Fibroblast of lung (primary cell): ENCODE data around the gene GIT2. TPM values are rescaled to one million over a fixed set of nuclear protein-coding genes. Genes with fewer than 3 reads are reported as not detected.
A peak's percentile ranks its signal among the peaks of the same experiment; 100 is the strongest.

ENCODE experiments used
- DNase-seq, 2 donors: peaks; one replicate each; pipeline versions ENCODE4 v3.0.0 to v3.0.0-alpha.2; 2010; ENCODE audit warnings: low read depth in 2 of 2
- H2AFZ ChIP-seq: 2 replicates; pipeline ENCODE4 v1.5.1; 2012; ENCODE audit warnings: low read length, control low read depth, inconsistent platforms
- H3K27ac ChIP-seq: 2 replicates; pipeline ENCODE4 v1.5.1; 2011; ENCODE audit warnings: low read length, control low read depth; ENCODE audit not compliant: insufficient read depth
- H3K27me3 ChIP-seq: 2 replicates; pipeline ENCODE4 v1.5.1; 2011; ENCODE audit warnings: mild to moderate bottlenecking, low read length; ENCODE audit not compliant: control insufficient read depth, insufficient read depth
- H3K36me3 ChIP-seq: 2 replicates; pipeline ENCODE4 v1.5.1; 2011; ENCODE audit warnings: low read length; ENCODE audit not compliant: control insufficient read depth, insufficient read depth
- H3K4me1 ChIP-seq: 2 replicates; pipeline ENCODE4 v1.5.1; 2011; ENCODE audit warnings: low read length; ENCODE audit not compliant: control insufficient read depth, insufficient read depth; ENCODE audit errors: extremely low read depth
- H3K4me2 ChIP-seq: 2 replicates; pipeline ENCODE4 v1.5.1; 2011; ENCODE audit warnings: low read length, control low read depth; ENCODE audit not compliant: insufficient read depth; ENCODE audit errors: extremely low read depth
- H3K4me3 ChIP-seq, 4 experiments: fragments of 200-600 bp in 1 of 4; sonication (generic) in 1 of 4; replicated peaks in 1 of 4; 2 replicates each; pipeline ENCODE4 v1.5.1; 2011 to 2016; ENCODE audit warnings: low read length in 4 of 4, low read depth in 3 of 4, mild to moderate bottlenecking in 3 of 4, control low read depth in 2 of 4, inconsistent platforms in 1 of 4, mixed read lengths in 1 of 4; ENCODE audit not compliant: insufficient read depth in 1 of 4; ENCODE audit errors: control extremely low read depth in 1 of 4
- H3K79me2 ChIP-seq: 2 replicates; pipeline ENCODE4 v1.5.1; 2012; ENCODE audit warnings: mild to moderate bottlenecking, low read length, inconsistent platforms; ENCODE audit not compliant: control insufficient read depth, insufficient read depth
- H3K9ac ChIP-seq: 2 replicates; pipeline ENCODE4 v1.5.1; 2011; ENCODE audit warnings: mild to moderate bottlenecking, low read length, control low read depth; ENCODE audit not compliant: insufficient read depth
- H3K9me3 ChIP-seq: 2 replicates; pipeline ENCODE4 v1.5.1; 2012; ENCODE audit warnings: low read depth, low read length; ENCODE audit not compliant: control insufficient read depth, insufficient read depth
- H4K20me1 ChIP-seq: 2 replicates; pipeline ENCODE4 v1.5.1; 2011; ENCODE audit warnings: low read length; ENCODE audit not compliant: control insufficient read depth, insufficient read depth; ENCODE audit errors: extremely low read depth
- CTCF ChIP-seq, 2 donors: IDR thresholded peaks in 1 of 2; conservative IDR thresholded peaks in 1 of 2; 1 replicate in 1 of 2; 2 replicates in 1 of 2; pipeline ENCODE4 v1.5.1; 2011 to 2012; ENCODE audit warnings: low read length in 2 of 2, control low read depth in 1 of 2, inconsistent platforms in 1 of 2, low read depth in 1 of 2, mild to moderate bottlenecking in 1 of 2
- EZH2 ChIP-seq: IDR thresholded peaks from 2 replicates; pipeline ENCODE4 v1.5.1; 2012; ENCODE audit warnings: low read length, control low read depth, mild to moderate bottlenecking; ENCODE audit errors: missing control alignments
- polyA plus RNA-seq, 2 donors: library from polyadenylated mRNA; depleted of rRNA in 1 of 2; stranded (reverse) in 1 of 2; unstranded in 1 of 2; fragments of >200 nt; gene quantifications; 2 replicates each; pipeline ENCODE4 v1.2.1, GENCODE V29; 2011 to 2012; ENCODE audit warnings: missing spikeins in 1 of 2
- total RNA-seq: library from RNA; depleted of rRNA; stranded (reverse); fragments of >200 nt; gene quantifications from 2 replicates; pipeline ENCODE4 v1.2.1, GENCODE V29; 2014

GIT2 gene
- total and polyA plus RNA-seq, 2 donors (not counting 1 experiment from before 2014, with no cell fraction given) = 47.9 to 53.5 TPM

DNA sequence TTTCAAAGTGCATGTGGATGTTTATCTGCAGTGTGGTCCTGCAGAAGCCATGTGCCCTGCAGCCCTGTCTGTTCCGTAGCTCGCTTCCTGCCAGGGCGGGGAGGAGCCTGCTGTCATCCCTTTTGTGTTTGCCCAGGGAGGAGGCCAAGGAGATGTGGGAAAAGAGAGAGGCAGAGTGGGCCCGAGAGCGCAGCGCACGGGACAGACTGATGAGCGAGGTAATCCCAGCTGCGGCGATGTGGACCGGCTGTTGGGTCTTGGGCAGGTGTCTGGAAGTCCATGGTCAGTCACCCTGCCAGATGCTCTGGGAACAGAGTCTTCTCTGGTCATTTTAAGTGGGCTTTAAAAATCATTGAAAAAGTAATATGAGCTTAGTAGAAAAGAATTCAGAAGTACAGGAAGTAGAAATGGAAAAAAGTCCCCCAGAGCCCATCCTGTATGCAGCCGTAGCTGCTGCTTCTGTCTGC lies 83.3 kb downstream of the GIT2 start:
- Histone ChIP-seq H3K9me3 (no peaks in the 10 kb centered on the region), H3K4me1 (no peaks in the 10 kb centered on the region), H4K20me1 (no peaks in the 10 kb centered on the region), H3K79me2 (no peaks in the 10 kb centered on the region), H3K27ac (no peak overlapping the region), H3K9ac (no peak overlapping the region), H3K4me2 (no peak overlapping the region), H3K4me3 (no peak overlapping the region), H3K36me3 (peaks cover 36% of the 10 kb centered on the region), H2AFZ (no peak overlapping the region), H3K27me3 (no peaks in the 10 kb centered on the region)
- DNase-seq = no peak
- no peak for TF ChIP-seq EZH2
- no peak for TF ChIP-seq CTCF (conservative IDR thresholded peaks at IDR 0.05 in 1 of 2, IDR thresholded peaks at IDR 0.05 in 1 of 2; ENCODE audit: low read depth in 1 of 2, low read length in 2 of 2)

GRCh38 chr12:109910969-109911348 lies 85.2 kb downstream of the GIT2 start:
- Histone ChIP-seq H3K4me2 (no peak overlapping the region), H3K9me3 (no peaks in the 10 kb centered on the region), H3K4me1 (no peaks in the 10 kb centered on the region), H3K36me3 (peaks cover 37% of the 10 kb centered on the region), H4K20me1 (no peaks in the 10 kb centered on the region), H3K79me2 (no peaks in the 10 kb centered on the region), H2AFZ (no peak overlapping the region), H3K27me3 (no peaks in the 10 kb centered on the region), H3K9ac (no peak overlapping the region), H3K27ac (no peak overlapping the region), H3K4me3 (no peak overlapping the region)
- TF ChIP-seq EZH2 (no peak), CTCF (conservative IDR thresholded peaks at IDR 0.05 in 1 of 2, IDR thresholded peaks at IDR 0.05 in 1 of 2; ENCODE audit: low read depth in 1 of 2, low read length in 2 of 2) (peak in 1 of 2 donors; percentile 39)
- DNase-seq = peak; percentile 18 to 25

GRCh38 chr12:109910254-109910968 lies 85.8 kb downstream of the GIT2 start:
- TF ChIP-seq EZH2 = no peak
- TF ChIP-seq CTCF (conservative IDR thresholded peaks at IDR 0.05 in 1 of 2, IDR thresholded peaks at IDR 0.05 in 1 of 2; ENCODE audit: low read depth in 1 of 2, low read length in 2 of 2) = no peak
- no peak overlapping the region for H3K27ac ChIP-seq
- no peaks in the 10 kb centered on the region for H3K9me3 ChIP-seq
- DNase-seq = no peak
- H3K36me3 ChIP-seq = peaks cover 32% of the 10 kb centered on the region
- H2AFZ ChIP-seq = no peak overlapping the region
- no peak overlapping the region for H3K4me2 ChIP-seq
- no peaks in the 10 kb centered on the region for H3K27me3 ChIP-seq
- H3K79me2 ChIP-seq = no peaks in the 10 kb centered on the region
- no peaks in the 10 kb centered on the region for H3K4me1 ChIP-seq
- H3K4me3 ChIP-seq = no peak overlapping the region
- H4K20me1 ChIP-seq = no peaks in the 10 kb centered on the region
- no peak overlapping the region for H3K9ac ChIP-seq
